ENCODE data around the gene SPSB2. TPM values are rescaled to one million over a fixed set of nuclear protein-coding genes. Genes with fewer than 3 reads are reported as not detected.

The SPSB2 gene
- total and polyA plus RNA-seq, 11 donors: 2.3 to 6.6 (median 3.5) TPM

- 91 to 94% (median 93%) methylated on average over 23 to 26 of the region's 26 CpGs for WGBS, 4 donors
- Histone ChIP-seq H3K27ac (no peak overlapping the region), H3K4me3 (no peak overlapping the region), H3K36me3 (peaks cover 0 to 69% (median 34%) of the 10 kb centered on the region in 9 donors), H3K27me3 (no peaks in the 10 kb centered on the region), H3K4me1 (peaks cover 0 to 37% (median 12%) of the 10 kb centered on the region in 12 donors), H3K9me3 (no peaks in the 10 kb centered on the region)
- ATAC-seq (no peak), DNase-seq (no peak)
- intact Hi-C loops (cut with DNase I): no loop called here
- TF ChIP-seq POLR2A (IDR thresholded peaks at IDR 0.05): no peak
- no peak for TF ChIP-seq CTCF (IDR thresholded peaks at IDR 0.05)
Observed at GRCh38 chr12:6837370-6838060, 35.6 kb downstream of the SPSB2 start.

- no peak for TF ChIP-seq CTCF (IDR thresholded peaks at IDR 0.05)
- TF ChIP-seq POLR2A (IDR thresholded peaks at IDR 0.05): no peak
- Histone ChIP-seq H3K27ac (no peak overlapping the region), H3K27me3 (no peaks in the 10 kb centered on the region), H3K9me3 (no peaks in the 10 kb centered on the region), H3K4me3 (no peak overlapping the region), H3K36me3 (peaks cover 0 to 69% (median 32%) of the 10 kb centered on the region in 9 donors), H3K4me1 (peaks cover 0 to 37% (median 12%) of the 10 kb centered on the region in 12 donors)
- DNase-seq (peak in 1 of 5 donors; percentile 19), ATAC-seq (no peak)
- WGBS, 4 donors: 85 to 94% (median 89%) methylated on average over 10 to 16 of the region's 16 CpGs
- intact Hi-C loops (cut with DNase I): no loop called here
Observed at GRCh38 chr12:6836851-6837250, 36.3 kb downstream of the SPSB2 start.

DNA sequence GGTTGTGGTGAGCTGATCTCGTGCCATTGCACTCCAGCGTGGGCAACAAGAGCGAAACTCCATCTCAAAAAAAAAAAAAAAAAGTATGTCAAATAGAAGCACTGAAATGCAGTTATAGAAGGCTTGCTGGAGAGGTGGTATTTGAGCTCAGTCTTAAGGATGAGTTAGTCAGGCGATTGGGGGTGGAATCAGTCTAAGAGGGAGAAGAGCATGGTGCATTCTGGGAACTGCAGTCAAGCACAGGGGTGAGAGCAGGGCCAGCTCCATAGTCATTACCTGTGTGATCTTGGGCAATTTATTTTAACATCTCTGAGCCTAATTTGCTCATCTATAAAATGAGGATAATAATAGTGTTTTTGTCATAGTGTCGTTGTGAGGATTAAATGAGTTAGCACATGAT lies 38.2 kb downstream of the SPSB2 start:
- no peaks in the 10 kb centered on the region for H3K27me3 ChIP-seq
- 79 to 89% (median 83%) methylated on average over 5 of the region's 5 CpGs for WGBS, 4 donors
- no peaks in the 10 kb centered on the region for H3K9me3 ChIP-seq
- H3K4me3 ChIP-seq: peak overlapping the region in 6 of 12 donors; percentile 45 to 59 (median 48)
- no peak for ATAC-seq
- peak overlapping the region in 7 of 12 donors; percentile 13 to 97 (median 81) for H3K27ac ChIP-seq
- peaks cover 0 to 28% (median 9%) of the 10 kb centered on the region in 12 donors for H3K4me1 ChIP-seq
- H3K36me3 ChIP-seq: peaks cover 0 to 76% (median 39%) of the 10 kb centered on the region in 9 donors
- intact Hi-C loops (cut with DNase I): no loop called here
- TF ChIP-seq CTCF (IDR thresholded peaks at IDR 0.05): no peak
- no peak for TF ChIP-seq POLR2A (IDR thresholded peaks at IDR 0.05)
- DNase-seq: no peak

DNA sequence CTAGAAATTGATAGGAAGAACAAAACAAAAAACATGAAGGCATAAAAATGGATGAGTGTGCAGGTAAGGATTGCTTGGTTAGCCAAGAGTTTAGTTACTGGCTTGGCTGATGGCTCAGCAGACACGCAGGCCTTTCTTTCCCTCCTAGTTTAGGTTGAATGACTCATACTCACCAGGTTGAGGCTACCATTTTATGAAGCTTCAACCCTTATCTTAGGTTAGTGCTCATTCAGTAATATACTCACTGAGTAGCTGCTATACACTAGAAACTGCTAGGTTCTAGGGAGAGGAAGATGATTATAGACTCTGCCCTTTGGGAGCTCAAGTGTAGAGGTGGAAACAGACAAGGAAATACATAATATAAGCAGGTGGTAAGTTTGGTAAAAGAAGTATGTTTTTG lies 38.8 kb downstream of the SPSB2 start:
- intact Hi-C loops (cut with DNase I): no loop called here
- peaks cover 0 to 34% (median 10%) of the 10 kb centered on the region in 12 donors for H3K4me1 ChIP-seq
- TF ChIP-seq CTCF (IDR thresholded peaks at IDR 0.05) (no peak), POLR2A (IDR thresholded peaks at IDR 0.05) (no peak)
- H3K27ac ChIP-seq: peak overlapping the region; percentile 26 to 97 (median 80)
- no peaks in the 10 kb centered on the region for H3K9me3 ChIP-seq
- 40 to 71% (median 65%) methylated on average over 1 of the region's 1 CpG for WGBS, 4 donors
- DNase-seq (no peak), ATAC-seq (no peak)
- H3K27me3 ChIP-seq: no peaks in the 10 kb centered on the region
- H3K36me3 ChIP-seq: peaks cover 0 to 70% (median 36%) of the 10 kb centered on the region in 9 donors
- H3K4me3 ChIP-seq: peak overlapping the region in 11 of 12 donors; percentile 0 to 59 (median 46)

Measured in heart left ventricle (tissue), 16 donors.